ENCODE measurements around the gene RAB24.

The RAB24 gene

GRCh38 chr5:177296581-177296980 lies 6.9 kb downstream of the RAB24 start:
- no peaks in the 10 kb centered on the region for H3K27me3 ChIP-seq (replicated peaks; ENCODE audit: control insufficient read depth, insufficient read depth, low read length)
- DNase-seq (ENCODE audit: extremely low read depth, insufficient read length), result no peak
- no peak for TF ChIP-seq CTCF (IDR thresholded peaks at IDR 0.05; ENCODE audit: insufficient read depth, low read length, poor library complexity, severe bottlenecking)
- H3K4me3 ChIP-seq (replicated peaks; ENCODE audit: low read depth, low read length), result no peak overlapping the region
- H3K36me3 ChIP-seq (ENCODE audit: control insufficient read depth, insufficient read depth, low read length), result peaks cover 39% of the 10 kb centered on the region

GRCh38 chr5:177295924-177296323 lies 7.6 kb downstream of the RAB24 start:
- peaks cover 38% of the 10 kb centered on the region for H3K36me3 ChIP-seq (ENCODE audit: control insufficient read depth, insufficient read depth, low read length)
- no peak for TF ChIP-seq CTCF (IDR thresholded peaks at IDR 0.05; ENCODE audit: insufficient read depth, low read length, poor library complexity, severe bottlenecking)
- DNase-seq (ENCODE audit: extremely low read depth, insufficient read length), result no peak
- no peaks in the 10 kb centered on the region for H3K27me3 ChIP-seq (replicated peaks; ENCODE audit: control insufficient read depth, insufficient read depth, low read length)
- no peak overlapping the region for H3K4me3 ChIP-seq (replicated peaks; ENCODE audit: low read depth, low read length)

GRCh38 chr5:177294632-177295031 lies 8.9 kb downstream of the RAB24 start:
- Histone ChIP-seq H3K4me3 (replicated peaks; ENCODE audit: low read depth, low read length) (no peak overlapping the region), H3K27me3 (replicated peaks; ENCODE audit: control insufficient read depth, insufficient read depth, low read length) (no peaks in the 10 kb centered on the region), H3K36me3 (ENCODE audit: control insufficient read depth, insufficient read depth, low read length) (peaks cover 38% of the 10 kb centered on the region)
- DNase-seq (ENCODE audit: extremely low read depth, insufficient read length), result no peak
- TF ChIP-seq CTCF (IDR thresholded peaks at IDR 0.05; ENCODE audit: insufficient read depth, low read length, poor library complexity, severe bottlenecking), result no peak

GRCh38 chr5:177293819-177294581 lies 9.5 kb downstream of the RAB24 start:
- no peak for DNase-seq (ENCODE audit: extremely low read depth, insufficient read length)
- Histone ChIP-seq H3K36me3 (ENCODE audit: control insufficient read depth, insufficient read depth, low read length) (peaks cover 38% of the 10 kb centered on the region), H3K27me3 (replicated peaks; ENCODE audit: control insufficient read depth, insufficient read depth, low read length) (no peaks in the 10 kb centered on the region), H3K4me3 (replicated peaks; ENCODE audit: low read depth, low read length) (no peak overlapping the region)
- TF ChIP-seq CTCF (IDR thresholded peaks at IDR 0.05; ENCODE audit: insufficient read depth, low read length, poor library complexity, severe bottlenecking), result no peak

- Histone ChIP-seq H3K27me3 (replicated peaks; ENCODE audit: control insufficient read depth, insufficient read depth, low read length) (no peaks in the 10 kb centered on the region), H3K36me3 (ENCODE audit: control insufficient read depth, insufficient read depth, low read length) (peaks cover 38% of the 10 kb centered on the region), H3K4me3 (replicated peaks; ENCODE audit: low read depth, low read length) (no peak overlapping the region)
- TF ChIP-seq CTCF (IDR thresholded peaks at IDR 0.05; ENCODE audit: insufficient read depth, low read length, poor library complexity, severe bottlenecking), result no peak
- no peak for DNase-seq (ENCODE audit: extremely low read depth, insufficient read length)
These were observed 11.8 kb downstream of the RAB24 start for GRCh38 chr5:177291735-177292134.
